Embryonic facial prominence (tissue), 1 donor: ENCODE results near the gene SFXN3.

Experiments used
- DNase-seq: peaks from one replicate; pipeline ENCODE4 v3.0.0-alpha.2; 2016; ENCODE audit errors: extremely low spot score

The SFXN3 gene

GRCh38 chr10:101035916-101036702, 5.1 kb downstream of the SFXN3 start:
- no peak for DNase-seq

- no peak for DNase-seq
Observed at GRCh38 chr10:101036726-101037125, 5.7 kb downstream of the SFXN3 start.

GRCh38 chr10:101038484-101038883, 7.5 kb downstream of the SFXN3 start:
- DNase-seq: no peak

- DNase-seq: no peak
Observed at GRCh38 chr10:101040061-101040460, 9.0 kb downstream of the SFXN3 start.

GRCh38 chr10:101040851-101041250, 9.8 kb downstream of the SFXN3 start:
- no peak for DNase-seq

GRCh38 chr10:101041252-101041761, 10.3 kb downstream of the SFXN3 start:
- no peak for DNase-seq

- no peak for DNase-seq
Observed at GRCh38 chr10:101042118-101042517, 11.1 kb downstream of the SFXN3 start.

- DNase-seq: peak; percentile 75
Observed at GRCh38 chr10:101042667-101043362, 11.8 kb downstream of the SFXN3 start.

GRCh38 chr10:101043363-101043707, 12.3 kb downstream of the SFXN3 start:
- DNase-seq: no peak

- no peak for DNase-seq
Observed at GRCh38 chr10:101044117-101044516, 13.1 kb downstream of the SFXN3 start.

- no peak for DNase-seq
Observed at GRCh38 chr10:101046332-101047238, 15.6 kb downstream of the SFXN3 start.

- no peak for DNase-seq
Observed at GRCh38 chr10:101047268-101047667, 16.2 kb downstream of the SFXN3 start.

- DNase-seq: no peak
Observed at GRCh38 chr10:101047961-101048892, 17.2 kb downstream of the SFXN3 start.

- no peak for DNase-seq
Observed at GRCh38 chr10:101050208-101051069, 19.4 kb downstream of the SFXN3 start.

GRCh38 chr10:101052285-101052684, 21.3 kb downstream of the SFXN3 start:
- DNase-seq: no peak

GRCh38 chr10:101053516-101053915, 22.5 kb downstream of the SFXN3 start:
- no peak for DNase-seq

- DNase-seq: no peak
Observed at GRCh38 chr10:101054351-101054750, 23.3 kb downstream of the SFXN3 start.

- DNase-seq: no peak
Observed at GRCh38 chr10:101054876-101055275, 23.8 kb downstream of the SFXN3 start.

- no peak for DNase-seq
Observed at GRCh38 chr10:101055411-101055810, 24.4 kb downstream of the SFXN3 start.
